NCI-H82 (cell line): ENCODE data around the gene B4GALT5.
A peak's percentile ranks its signal among the peaks of the same experiment; 100 is the strongest.

Source experiments
- DNase-seq: peaks from one replicate; lab custom pipeline; 2025; lab: John Stamatoyannopoulos, UW

Gene B4GALT5

DNA sequence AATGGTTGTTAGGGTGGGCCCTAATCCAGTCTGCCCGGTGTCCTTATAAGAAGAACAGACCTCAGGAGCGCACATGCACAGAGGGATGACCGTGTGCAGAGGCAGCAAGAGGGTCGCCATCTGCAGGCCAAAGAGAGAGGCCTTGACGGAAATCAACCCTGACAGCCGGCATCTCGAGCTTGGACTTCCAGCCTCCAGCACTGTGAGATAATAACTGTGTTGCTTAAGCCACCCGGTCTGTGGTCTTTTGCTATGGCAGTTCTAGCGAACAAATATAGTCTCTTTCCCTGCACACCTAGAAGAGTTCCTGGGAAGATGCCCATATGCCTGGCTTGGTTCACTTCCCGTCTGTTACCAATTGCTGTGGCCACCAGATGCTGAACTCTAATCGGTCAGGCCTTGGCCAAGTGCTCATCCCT is 110.5 kb downstream of the B4GALT5 start:
- peak; percentile 65 for DNase-seq

DNA sequence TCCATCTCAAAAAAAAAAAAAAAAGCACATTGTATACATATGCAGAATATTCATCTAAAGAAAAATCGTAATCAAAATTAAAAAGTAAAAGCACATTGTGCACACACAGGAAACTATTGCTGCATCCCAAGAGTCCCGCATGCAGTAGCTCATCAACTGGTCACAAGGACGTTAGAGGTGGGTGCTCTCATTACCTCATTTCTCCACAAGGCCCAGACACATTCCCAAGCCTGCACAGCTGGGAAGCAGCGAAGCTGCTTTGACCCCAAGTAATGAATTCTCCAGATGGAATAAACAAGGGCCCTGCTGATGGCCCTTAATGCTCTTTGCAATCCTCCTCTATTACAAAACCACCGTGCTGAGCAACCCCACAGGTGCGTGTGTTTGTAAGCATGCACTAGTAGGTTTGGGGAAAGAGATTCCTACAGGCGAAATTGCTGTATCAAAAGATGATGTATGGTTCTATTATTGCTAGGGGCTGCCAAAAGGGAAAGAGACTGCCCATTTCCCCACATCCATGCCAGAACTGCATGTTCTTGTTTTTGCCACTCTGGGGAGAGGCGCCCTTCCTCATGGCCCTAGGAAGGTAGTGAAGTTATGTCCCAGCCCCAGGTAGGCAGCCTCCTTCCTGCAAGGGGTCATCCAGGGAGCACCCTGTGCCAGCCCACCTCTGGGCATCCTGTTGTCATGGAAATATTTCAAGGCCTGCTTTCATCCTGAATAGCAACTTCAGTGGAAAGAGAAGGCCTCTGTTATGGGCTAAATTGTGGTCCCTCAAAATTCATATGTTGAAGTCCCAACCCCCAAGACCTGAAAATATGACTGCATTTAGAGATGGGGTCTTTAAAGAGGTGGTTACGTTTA is 111.1 kb downstream of the B4GALT5 start:
- DNase-seq, result no peak

DNA sequence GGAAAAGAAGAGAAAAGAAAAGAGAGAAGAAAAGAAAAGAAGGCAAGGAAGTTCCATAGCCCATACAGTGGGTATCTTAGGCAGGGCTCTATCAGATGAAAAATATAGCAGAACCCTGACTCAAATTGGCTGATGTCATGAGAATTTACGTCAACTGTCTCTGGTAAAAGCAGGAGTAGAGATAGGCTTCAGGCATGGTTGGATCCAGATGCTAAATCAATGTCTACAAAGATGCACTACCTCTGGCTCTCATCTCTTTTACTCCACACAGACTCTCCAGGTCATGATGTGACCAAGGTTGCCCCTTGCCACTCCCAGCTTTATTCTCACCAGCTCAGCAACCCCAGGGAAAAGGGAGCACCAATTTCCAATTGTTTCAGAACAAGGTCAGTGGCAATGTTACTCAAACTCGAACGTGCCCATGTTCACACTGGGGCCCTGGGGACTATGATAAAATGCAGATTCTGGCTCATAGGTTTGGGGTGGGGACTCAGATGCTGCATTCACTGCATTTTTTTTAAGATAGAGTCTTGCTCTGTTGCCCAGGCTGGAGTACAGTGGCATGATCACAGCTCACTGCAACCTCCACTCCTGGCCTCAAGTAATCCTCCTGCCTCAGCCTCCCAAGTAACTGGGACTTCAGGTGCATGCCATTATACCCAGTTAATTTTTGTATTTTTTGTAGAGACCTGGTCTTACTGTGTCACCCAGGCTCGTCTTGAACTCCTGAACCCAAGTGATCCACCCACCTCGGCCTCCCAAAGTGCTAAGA is 112.3 kb downstream of the B4GALT5 start:
- no peak for DNase-seq

DNA sequence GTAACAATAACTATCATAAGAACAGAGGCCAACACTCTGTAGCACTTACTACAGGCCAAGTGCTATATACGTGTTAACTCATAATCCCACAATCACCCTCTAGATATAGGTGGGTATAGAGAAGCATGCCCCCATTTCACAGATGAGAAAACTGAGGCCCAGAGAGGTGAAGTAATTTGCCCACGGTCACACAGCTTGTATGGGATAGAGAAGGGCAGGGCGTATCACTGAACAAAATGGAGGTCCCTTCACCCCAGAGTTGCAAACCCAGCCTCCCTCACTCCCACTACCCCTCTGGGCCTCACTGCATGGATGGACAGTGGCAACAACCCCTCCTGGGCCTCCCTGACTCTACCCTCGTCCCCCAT is 113.9 kb downstream of the B4GALT5 start:
- no peak for DNase-seq

DNA sequence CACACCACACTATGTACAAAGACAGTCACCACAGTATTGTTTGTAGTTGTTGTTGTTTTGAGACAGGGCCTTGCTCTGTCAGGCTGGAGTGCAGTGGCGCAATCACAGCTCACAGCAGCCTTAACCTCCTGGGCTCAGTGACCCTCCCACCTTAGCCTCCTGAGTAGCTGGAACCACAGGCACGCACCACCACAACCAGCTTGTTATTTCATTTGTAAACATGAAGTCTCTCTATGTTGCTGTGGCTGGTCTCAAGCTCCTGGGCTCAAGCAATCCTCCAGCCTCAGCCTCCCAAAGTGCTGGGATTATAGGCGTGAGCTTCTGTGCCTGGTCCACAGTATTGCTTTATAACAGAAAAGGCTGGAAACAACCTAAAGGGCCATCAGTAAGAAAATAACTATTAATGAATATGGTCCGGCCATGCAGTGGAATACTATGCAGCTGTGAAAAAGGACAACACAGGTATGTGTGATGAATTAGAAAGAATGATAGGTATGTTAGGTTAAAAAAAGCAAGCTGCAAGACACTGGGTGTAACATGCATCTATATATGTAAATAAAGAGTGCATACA is 115.8 kb downstream of the B4GALT5 start:
- DNase-seq, result no peak

DNA sequence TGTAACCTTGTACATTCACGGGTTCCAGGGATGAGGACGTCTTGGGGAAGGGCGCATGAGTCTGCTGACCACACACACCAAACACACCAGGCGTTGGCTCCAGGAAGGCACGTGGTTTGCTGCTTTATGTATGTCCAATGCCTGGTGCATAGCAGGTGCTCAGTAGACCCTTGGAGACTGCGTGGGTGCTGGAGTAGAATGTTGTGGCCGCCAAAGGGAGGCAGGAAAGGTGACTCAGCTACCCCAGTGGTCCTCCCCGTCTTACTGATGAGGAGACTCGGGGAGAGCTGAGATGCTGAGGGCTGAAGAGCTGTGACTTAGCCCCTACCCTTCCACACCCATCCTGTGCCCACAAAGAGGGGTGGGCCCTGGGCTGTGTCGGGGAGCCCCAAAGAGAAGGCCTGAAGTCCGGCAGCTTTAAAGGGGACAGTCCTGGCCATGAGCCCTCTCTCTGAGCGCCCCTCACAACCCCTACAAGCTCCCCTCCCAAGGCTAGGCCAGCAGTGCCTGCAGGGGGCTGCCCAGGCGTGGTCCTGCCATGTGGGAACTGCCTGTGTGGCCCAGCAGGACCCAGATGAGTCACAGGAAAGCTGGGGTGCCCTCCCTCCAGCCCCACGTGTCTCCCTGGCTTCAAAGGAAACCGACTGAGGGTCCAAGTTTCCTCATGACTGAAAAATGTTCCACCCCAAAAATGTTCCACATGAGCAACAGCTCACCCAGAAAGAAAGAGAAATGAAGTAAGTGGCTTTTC is 117.7 kb downstream of the B4GALT5 start:
- no peak for DNase-seq

DNA sequence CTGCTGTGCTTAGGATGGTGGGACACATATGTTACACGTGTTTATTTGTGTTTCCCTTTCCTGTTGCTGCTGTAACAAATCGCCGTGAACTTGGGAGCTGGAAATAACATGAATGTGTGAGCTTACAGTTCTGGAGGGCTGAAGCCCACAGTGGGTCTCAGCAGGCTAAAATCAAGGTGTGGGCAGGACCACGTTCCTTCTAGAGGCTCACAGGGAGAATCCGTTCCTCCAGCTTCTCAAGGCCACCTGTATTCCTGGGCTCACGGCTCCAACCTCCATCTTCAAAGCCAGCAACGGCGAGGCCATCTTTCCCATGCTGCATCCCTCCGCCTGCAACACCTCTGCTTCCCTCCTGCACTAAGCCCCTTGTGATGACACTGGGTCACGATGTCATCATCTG is 118.3 kb downstream of the B4GALT5 start:
- peak; percentile 12 for DNase-seq

DNA sequence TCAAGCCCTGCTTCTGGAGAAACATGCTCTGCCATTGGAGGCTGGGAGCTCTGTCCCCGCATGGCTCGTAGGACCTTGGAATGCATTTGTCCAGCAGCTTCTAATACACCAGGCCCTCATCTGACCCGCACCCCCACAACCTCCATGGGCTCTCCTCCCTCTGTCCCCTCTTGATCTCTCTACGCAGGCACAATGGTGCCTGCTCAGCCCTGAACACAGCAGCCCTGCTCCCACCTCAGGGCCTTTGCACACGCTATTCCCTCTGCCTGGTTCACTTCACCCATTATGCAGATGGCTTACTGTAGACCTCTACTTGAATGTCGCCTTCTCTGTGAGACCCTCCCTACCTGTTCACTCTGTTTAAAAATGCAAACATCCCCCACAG is 118.8 kb downstream of the B4GALT5 start:
- no peak for DNase-seq

DNA sequence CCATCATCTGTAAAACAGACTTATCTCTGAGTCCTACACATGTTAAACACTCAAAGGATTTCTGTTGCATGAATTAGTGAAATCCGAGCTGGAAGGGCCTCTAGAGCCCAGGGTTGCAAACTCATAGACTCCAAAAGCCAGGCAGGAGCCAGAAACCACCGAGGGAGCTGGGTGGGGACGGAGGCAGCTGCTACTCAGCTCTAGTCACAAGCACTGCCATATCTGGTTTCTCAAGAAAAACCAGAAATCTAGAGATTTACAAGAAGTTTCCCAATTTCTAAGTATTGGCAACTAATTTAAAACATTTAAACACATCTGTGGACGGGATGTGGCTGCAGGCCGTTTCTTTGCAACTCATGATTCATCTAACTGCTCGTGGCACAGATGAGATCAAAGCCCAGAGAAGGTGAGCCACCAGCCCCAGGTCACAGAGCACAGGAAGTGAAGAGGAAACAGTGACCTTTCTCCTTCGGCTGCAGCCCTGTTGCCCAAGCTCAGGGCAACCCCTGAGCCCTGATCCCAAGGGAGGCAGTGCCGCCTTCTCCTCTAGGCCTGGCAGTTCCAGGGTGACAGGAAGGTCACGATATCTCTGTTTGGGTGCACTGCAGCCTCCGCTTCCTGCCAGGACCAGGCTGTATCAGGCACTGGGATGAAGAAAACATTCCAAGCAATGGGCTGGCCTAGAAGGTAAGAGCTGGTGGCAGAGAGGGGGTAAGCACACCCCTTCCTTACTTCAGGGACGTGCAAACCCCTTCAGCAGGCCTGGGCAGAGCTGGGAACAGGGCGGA is 119.3 kb downstream of the B4GALT5 start:
- no peak for DNase-seq

DNA sequence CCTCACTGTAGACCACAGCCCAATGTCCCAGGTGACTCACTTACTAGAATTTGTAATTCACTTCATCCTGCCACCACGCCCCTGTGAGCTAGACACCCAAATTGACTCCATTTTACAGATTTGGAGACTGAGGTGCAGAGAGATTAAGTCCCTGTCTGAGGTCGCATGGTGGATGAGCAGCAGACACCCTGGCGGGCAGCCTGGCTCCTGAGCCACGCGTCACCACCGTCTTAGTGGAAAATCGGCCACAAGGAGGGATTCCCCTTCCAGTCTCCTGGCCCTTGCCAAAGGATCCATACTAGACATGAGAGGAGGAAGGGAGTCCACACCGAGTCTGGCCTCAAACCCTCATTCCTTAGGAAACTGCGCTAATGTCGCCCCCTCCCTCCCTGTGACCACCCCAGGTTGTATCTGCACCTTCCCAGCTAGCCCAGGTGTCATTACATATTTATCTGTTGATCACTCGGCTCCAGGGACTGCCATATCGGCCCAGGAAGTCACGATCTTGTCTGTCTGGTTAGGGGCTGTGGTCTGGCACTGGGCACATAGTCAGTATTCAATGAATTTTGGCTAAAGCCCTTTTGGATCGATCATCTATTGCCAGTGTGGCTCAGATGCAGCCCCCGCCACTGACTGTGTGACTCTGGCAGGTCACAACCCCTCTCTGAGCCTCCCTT is 120.1 kb downstream of the B4GALT5 start:
- no peak for DNase-seq

DNA sequence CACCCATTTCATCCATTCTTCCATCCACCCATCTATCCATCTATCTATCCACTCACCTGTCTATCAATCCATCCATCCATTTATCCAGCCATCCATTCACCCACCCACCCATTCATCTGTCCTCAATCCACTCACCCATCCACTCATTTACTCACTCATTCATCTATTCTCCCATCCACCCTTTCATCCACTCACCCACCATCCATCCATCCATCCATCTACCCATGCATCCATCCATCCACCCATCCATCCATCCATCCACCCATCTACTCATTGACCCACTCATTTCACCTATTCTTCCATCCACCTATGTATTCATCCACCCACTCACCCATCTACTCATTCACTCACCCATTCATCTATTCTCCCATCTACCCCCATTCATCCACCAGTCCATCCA is 121.6 kb downstream of the B4GALT5 start:
- no peak for DNase-seq

DNA sequence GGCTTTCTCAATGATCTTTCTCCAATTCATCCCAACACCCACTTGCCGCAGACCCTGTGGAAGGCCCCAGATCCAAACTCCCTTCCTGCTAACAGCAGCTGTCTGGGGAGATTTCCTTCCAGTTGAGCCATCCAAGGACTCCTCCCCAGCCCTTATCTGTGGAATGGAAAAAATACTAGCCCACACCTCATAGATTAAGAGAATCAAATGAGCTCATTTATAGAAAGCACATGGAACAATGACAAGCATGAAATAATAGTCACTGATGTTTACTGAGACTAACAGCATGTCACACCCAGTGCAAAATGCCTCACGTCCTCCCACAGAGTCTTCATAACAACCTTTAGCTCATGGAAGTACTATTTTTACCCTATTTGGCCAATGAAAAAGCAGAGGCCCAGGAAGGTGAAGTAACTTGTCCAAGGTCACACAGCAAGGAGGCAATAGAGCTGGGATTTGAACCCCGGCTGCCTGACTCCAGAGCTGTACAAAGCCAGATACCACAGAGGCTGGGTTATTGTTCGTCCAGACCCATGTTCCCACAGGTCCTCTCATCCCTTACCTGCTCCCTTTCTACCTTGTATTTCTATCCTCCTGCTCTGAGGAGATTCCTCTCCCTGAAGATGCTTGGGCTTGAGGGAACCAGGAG is 122.3 kb downstream of the B4GALT5 start:
- DNase-seq, result no peak

DNA sequence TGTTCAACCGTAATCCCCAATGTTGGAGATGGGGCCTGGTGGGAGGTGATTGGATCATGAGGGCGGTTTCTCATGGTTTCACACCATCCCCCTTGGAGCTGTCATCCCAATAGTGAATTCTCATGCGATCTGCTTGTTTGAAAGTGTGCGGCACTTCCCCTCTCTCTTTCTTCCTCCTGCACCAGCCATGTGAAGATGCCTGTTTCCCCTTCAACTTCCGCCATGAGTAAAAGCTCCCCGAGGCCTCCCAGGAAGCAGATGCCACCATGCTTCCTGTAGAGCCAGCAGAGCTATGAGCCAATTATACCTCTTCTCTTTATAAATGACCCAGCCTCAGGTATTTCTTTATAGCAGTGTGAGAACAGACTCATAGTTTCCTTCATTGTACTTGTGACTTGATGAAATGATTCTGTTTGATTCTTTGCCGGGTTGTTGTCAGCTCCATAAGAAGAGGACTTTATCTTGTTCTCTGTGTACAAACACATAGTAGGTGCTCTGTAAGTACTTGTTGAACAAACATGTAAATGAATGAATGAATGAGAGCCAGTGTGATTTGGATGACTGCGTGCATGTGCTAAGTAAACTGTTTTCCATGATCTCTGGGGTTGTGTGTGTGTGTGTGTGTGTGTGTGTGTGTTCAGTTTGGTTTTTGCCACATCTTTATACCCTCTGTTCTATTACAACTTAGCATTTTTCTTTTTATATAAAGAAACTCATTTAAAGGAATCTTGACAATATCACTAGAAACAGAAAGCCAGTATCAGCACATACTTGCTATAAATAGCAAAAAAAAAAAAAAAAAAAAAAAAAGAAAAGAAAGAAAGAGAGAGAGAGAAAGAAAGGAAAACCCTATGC is 123.3 kb downstream of the B4GALT5 start:
- no peak for DNase-seq

DNA sequence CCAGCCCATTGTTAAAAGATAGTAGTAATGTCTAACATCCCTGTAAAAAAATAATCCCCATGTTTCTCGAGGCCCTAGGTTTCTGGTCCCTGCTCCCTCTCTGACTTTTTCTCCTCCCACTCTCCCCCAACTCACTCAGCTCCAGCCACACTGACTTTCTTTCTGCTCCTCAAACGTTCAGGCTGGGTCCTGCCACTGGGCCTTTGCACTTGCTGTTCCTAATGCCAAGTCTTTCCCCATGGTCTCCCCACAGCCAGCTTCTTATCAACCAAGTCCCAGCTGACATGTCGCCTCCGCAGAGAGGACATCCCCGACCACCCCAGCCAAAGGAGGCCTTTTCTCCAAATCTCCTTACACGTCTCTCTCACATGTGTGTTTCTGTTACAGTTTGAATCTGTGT is 123.9 kb downstream of the B4GALT5 start:
- DNase-seq, result no peak

DNA sequence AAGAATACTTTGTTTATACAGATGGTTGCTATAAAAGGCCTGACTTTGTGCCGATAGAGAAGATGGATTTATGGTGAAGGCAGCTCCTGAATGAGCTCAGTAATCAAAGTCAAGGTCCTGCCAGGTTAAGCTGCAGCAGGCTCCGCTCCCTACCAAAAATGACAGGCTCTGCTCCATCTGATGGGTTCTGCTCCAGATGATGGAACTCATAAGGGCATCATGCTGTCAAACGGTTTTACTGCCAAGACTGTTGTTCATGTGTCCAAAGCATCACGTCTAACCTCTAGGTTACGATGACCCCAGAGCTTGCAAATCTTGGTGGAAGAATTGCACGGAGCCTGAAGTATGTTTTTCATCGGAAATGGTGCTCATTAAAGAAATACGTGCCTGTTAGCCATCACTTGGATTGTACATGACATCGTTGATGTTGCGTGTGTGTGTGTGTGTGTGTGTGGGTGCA is 126.5 kb downstream of the B4GALT5 start:
- no peak for DNase-seq

DNA sequence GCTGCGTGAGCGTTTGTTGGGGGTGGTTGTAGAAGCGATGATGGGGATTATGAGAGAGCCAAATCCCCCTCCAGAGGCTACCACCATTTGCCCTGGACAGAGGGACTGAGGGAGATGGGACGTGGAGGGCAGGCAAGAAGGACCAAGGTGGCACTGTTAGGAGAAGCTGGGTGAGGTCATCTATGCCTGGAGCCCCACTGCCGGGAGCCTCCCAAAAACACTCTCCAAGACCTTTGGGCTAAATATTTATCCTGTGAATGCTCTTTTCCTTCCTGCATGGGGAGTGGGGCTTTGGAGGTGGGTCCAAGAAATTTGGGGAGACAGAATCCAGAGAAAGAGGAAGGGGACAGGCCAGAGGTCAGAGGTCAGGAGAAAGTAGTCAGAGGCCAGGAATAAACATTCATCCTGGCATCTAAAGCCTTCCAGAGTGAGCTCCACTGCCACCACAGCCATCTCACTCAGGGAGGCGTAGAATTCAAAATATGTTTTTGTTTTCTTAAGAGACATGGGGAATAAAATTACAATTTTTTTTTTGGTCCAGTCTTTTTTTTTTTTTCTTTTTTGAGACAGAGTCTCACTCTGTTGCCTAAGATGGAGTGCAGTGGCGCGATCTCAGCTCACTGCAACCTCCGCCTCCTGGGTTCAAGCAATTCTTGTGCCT is 128.0 kb downstream of the B4GALT5 start:
- DNase-seq, result peak; percentile 20

DNA sequence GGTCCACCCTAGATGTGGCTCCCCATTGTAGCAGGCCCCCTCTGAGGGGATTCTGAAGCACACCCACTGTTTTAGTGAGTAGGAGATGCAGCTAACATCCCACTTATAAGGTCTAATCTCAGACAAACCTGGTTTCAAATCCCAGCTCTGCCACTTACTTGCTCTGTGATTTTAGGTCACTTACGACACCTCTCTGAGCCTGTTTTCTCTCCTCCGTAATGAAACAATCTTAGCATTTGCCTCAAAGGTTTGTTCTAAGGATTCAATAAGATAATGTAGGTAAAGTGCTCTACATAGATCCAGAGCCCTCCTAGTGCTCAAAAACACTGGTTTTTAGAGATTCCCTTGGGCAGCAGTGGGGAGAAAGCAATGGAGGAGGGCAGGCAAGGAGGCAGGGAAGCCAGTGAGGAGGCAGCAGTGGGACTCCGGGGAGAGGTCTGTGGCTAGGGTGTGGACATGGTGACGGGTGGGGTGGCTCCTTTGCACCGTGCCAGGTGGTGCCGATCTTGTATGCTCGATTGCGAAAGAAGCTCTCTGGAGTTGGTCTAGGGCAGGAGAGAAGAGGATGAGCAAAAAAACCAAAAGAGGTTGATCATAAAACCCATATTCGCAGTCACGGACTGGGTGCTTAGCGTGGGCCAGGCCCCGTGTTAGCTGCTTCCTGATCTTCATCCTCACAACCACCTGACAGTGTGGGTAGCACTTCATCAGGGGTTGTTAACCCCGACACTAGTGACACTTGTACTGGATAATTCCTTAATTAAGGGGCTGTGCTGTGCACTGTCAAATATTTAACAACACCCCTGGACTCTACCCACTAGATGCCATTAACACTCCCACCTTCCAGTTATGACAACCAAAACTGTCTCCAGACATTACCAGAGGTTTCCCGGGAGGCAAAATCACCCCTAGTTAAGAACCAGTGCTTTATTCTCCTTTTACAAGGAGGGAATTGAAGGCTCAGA is 129.0 kb downstream of the B4GALT5 start:
- DNase-seq, result no peak
